HCT116 (cell line): ENCODE results near the gene ESR1. TPM values are rescaled to one million over a fixed set of nuclear protein-coding genes. Genes with fewer than 3 reads are reported as not detected.

Experiments used
- ATAC-seq: fragments of 200-7000 bp; cut with Tn5 transposase; 2 replicates; pipeline ENCODE4 v1.9.1; 2020; ENCODE audit warnings: mild to moderate bottlenecking, moderate library complexity
- BruUV-seq: library from RNA; stranded (reverse); fragments of 400-500 nt; replicated peaks from 2 replicates; lab custom pipeline; 2021; lab: Mats Ljungman, UMichigan
- CTCF ChIA-PET: fragments of 300-600 bp; sonication (Branson Sonifier 250); formaldehyde crosslinking; loops from one replicate; lab custom pipeline; 2021; ENCODE audit warnings: antibody characterized with exemption; lab: Charles Lee
- POLR2A ChIA-PET: fragments of 300-600, 350-600 bp; sonication (Branson Sonifier 250); formaldehyde crosslinking; loops from one replicate; lab custom pipeline; 2021; ENCODE audit warnings: antibody characterized with exemption; lab: Charles Lee
- RAD21 ChIA-PET, 2 experiments: fragments of 300-600 bp; sonication (Branson Sonifier 250); formaldehyde crosslinking; loops; one replicate each; lab custom pipeline; 2023; ENCODE audit warnings: low total read pairs in 2 of 2; ENCODE audit not compliant: uncharacterized antibody in 2 of 2, unreplicated experiment in 2 of 2, low non-redundant PET in 1 of 2; lab: Charles Lee
- DNase-seq: peaks from one replicate; pipeline ENCODE4 v3.0.0-alpha.2; 2010; ENCODE audit warnings: low read depth, low spot score
- H2AFZ ChIP-seq: fragments of 200-600 bp; shearing (Covaris generic), sonication (generic); 2 replicates; pipeline ENCODE4 v1.6.1; 2017; ENCODE audit warnings: low read depth, mixed run types, mixed read lengths, antibody characterized with exemption, low read length; ENCODE audit not compliant: poor library complexity, severe bottlenecking
- H3K27ac ChIP-seq: 2 replicates; pipeline ENCODE4 v1.5.1; 2012; ENCODE audit warnings: low read depth, low read length
- H3K27me3 ChIP-seq: fragments of 200-600 bp; sonication (generic); 2 replicates; pipeline ENCODE4 v1.6.1; 2016; ENCODE audit warnings: mixed run types, low read length, mixed read lengths; ENCODE audit not compliant: insufficient read depth
- H3K36me3 ChIP-seq, 2 experiments: fragments of 200-500 bp in 1 of 2; fragments of 200-600 bp in 1 of 2; sonication (Bioruptor generic) in 1 of 2; sonication (generic) in 1 of 2; 2 replicates each; pipeline versions ENCODE4 v1.5.1 to v1.6.1; 2014 to 2016; ENCODE audit warnings: low read length in 2 of 2, inconsistent platforms in 1 of 2, mixed read lengths in 1 of 2, mixed run types in 1 of 2; ENCODE audit not compliant: insufficient read depth in 2 of 2, control insufficient read depth in 1 of 2
- H3K4me1 ChIP-seq, 2 experiments: fragments of 200-600 bp in 1 of 2; sonication (generic) in 1 of 2; 2 replicates each; pipeline versions ENCODE4 v1.5.1 to v1.6.1; 2012 to 2017; ENCODE audit warnings: low read length in 2 of 2, inconsistent platforms in 1 of 2, mild to moderate bottlenecking in 1 of 2, mixed read lengths in 1 of 2, mixed run types in 1 of 2, moderate library complexity in 1 of 2; ENCODE audit not compliant: insufficient read depth in 2 of 2, control insufficient read depth in 1 of 2
- H3K4me2 ChIP-seq: fragments of 200-600 bp; sonication (generic); 2 replicates; pipeline ENCODE4 v1.6.1; 2017; ENCODE audit warnings: mixed run types, low read length, mixed read lengths
- H3K4me3 ChIP-seq, 2 experiments: fragments of 200-600 bp in 1 of 2; sonication (generic) in 1 of 2; replicated peaks in 1 of 2; 2 replicates each; pipeline ENCODE4 v1.5.1; 2011 to 2016; ENCODE audit warnings: low read length in 2 of 2, control low read depth in 1 of 2, low read depth in 1 of 2, mild to moderate bottlenecking in 1 of 2, mixed read lengths in 1 of 2, mixed run types in 1 of 2
- H3K79me2 ChIP-seq: fragments of 200-600 bp; sonication (generic); 2 replicates; pipeline ENCODE4 v1.6.1; 2017; ENCODE audit warnings: mild to moderate bottlenecking, mixed run types, low read length, moderate library complexity, mixed read lengths; ENCODE audit not compliant: insufficient read depth
- H3K9ac ChIP-seq: fragments of 200-600 bp; sonication (generic); 2 replicates; pipeline ENCODE4 v1.6.1; 2016; ENCODE audit warnings: low read length, mixed read lengths
- H3K9me2 ChIP-seq: fragments of 200-600 bp; sonication (generic), shearing (Covaris generic); 2 replicates; pipeline ENCODE4 v1.6.1; 2017; ENCODE audit warnings: mixed run types, mild to moderate bottlenecking, moderate library complexity; ENCODE audit not compliant: insufficient read depth
- H3K9me3 ChIP-seq, 2 experiments: fragments of 200-500 bp in 1 of 2; fragments of 200-600 bp in 1 of 2; sonication (Bioruptor generic) in 1 of 2; sonication (generic) in 1 of 2; 2 replicates each; pipeline ENCODE4 v1.6.1; 2014 to 2017; ENCODE audit warnings: low read length in 2 of 2, mixed read lengths in 2 of 2, inconsistent platforms in 1 of 2, low read depth in 1 of 2, mild to moderate bottlenecking in 1 of 2, mixed run types in 1 of 2, moderate library complexity in 1 of 2; ENCODE audit not compliant: control insufficient read depth in 1 of 2, insufficient read depth in 1 of 2
- H4K20me1 ChIP-seq: fragments of 200-600 bp; sonication (generic), shearing (Covaris generic); 2 replicates; pipeline ENCODE4 v1.6.1; 2017; ENCODE audit warnings: mixed run types, mild to moderate bottlenecking, moderate library complexity; ENCODE audit not compliant: insufficient read depth
- ATF3 ChIP-seq: IDR thresholded peaks from 2 replicates; pipeline ENCODE4 v1.6.1; 2012
- CBX3 ChIP-seq: IDR thresholded peaks from 2 replicates; pipeline ENCODE4 v1.6.1; 2012; ENCODE audit warnings: low read depth
- CTCF ChIP-seq, 3 experiments: fragments of 200-600 bp in 1 of 3; sonication (generic) in 1 of 3; IDR thresholded peaks in 2 of 3; conservative IDR thresholded peaks in 1 of 3; 2 replicates each; pipeline ENCODE4 v1.5.1; 2012 to 2017; ENCODE audit warnings: low read depth in 2 of 3, low read length in 2 of 3, antibody characterized with exemption in 1 of 3, borderline replicate concordance in 1 of 3, control low read depth in 1 of 3, mild to moderate bottlenecking in 1 of 3, mixed read lengths in 1 of 3, mixed run types in 1 of 3, moderate library complexity in 1 of 3; ENCODE audit not compliant: insufficient read depth in 1 of 3
- ELF1 ChIP-seq: IDR thresholded peaks from 2 replicates; pipeline ENCODE4 v1.6.1; 2012; ENCODE audit warnings: low read depth, borderline replicate concordance
- EZH2phosphoT487 ChIP-seq: fragments of 200-600 bp; IDR thresholded peaks from 2 replicates; pipeline ENCODE4 v1.6.1; 2018; ENCODE audit warnings: antibody characterized with exemption, borderline replicate concordance
- JUND ChIP-seq: IDR thresholded peaks from 2 replicates; pipeline ENCODE4 v1.6.1; 2012
- RAD21 ChIP-seq: IDR thresholded peaks from 2 replicates; pipeline ENCODE4 v1.6.1; 2012; ENCODE audit warnings: low read depth, mild to moderate bottlenecking
- REST ChIP-seq: IDR thresholded peaks from 2 replicates; pipeline ENCODE4 v1.6.1; 2012; ENCODE audit warnings: low read depth
- SIN3A ChIP-seq: IDR thresholded peaks from 2 replicates; pipeline ENCODE4 v1.6.1; 2012; ENCODE audit warnings: low read depth
- SRF ChIP-seq: IDR thresholded peaks from 2 replicates; pipeline ENCODE4 v1.6.1; 2012; ENCODE audit warnings: low read depth
- ZBTB33 ChIP-seq: IDR thresholded peaks from 2 replicates; pipeline ENCODE4 v1.6.1; 2011; ENCODE audit warnings: mild to moderate bottlenecking, low read length, moderate library complexity; ENCODE audit not compliant: insufficient replicate concordance; ENCODE audit errors: extremely low read depth
- ZFX ChIP-seq: fragments of 450-650 bp; IDR thresholded peaks from 2 replicates; pipeline ENCODE4 v1.6.1; 2017
- intact Hi-C: fragments of 100-400 bp; cut with micrococcal nuclease; formaldehyde crosslinking; loops from 2 replicates; pipeline ENCODE4 v1.10.0; 2022
- total RNA-seq: library from RNA; stranded (reverse); gene quantifications from one replicate; pipeline ENCODE4 v1.2.1, GENCODE V29; 2021; ENCODE audit not compliant: unreplicated experiment

Gene ESR1
- total RNA-seq, 1 experiment from 2014 or later, result 0.17 TPM

GRCh38 chr6:152055517-152055916, 248.0 kb downstream of the ESR1 start:
- ChIA-PET RAD21 (no interaction called here), POLR2A (no interaction called here), CTCF (no interaction called here)
- Histone ChIP-seq H3K36me3 (no peaks in the 10 kb centered on the region), H4K20me1 (no peaks in the 10 kb centered on the region), H3K27ac (no peak overlapping the region), H3K4me1 (peaks cover 0 to 14% of the 10 kb centered on the region in 2 experiments; a peak in 2 of 4 replicates), H3K4me3 (no peak overlapping the region), H3K79me2 (no peaks in the 10 kb centered on the region), H2AFZ (no peak overlapping the region), H3K9ac (no peak overlapping the region), H3K9me3 (no peaks in the 10 kb centered on the region), H3K4me2 (no peak overlapping the region), H3K27me3 (no peaks in the 10 kb centered on the region), H3K9me2 (no peaks in the 10 kb centered on the region)
- DNase-seq (no peak), ATAC-seq (no peak)
- TF ChIP-seq EZH2phosphoT487 (no peak), CTCF (IDR thresholded peaks at IDR 0.05 in 2 of 3, conservative IDR thresholded peaks at IDR 0.05 in 1 of 3; ENCODE audit: borderline replicate concordance in 1 of 3, insufficient read depth in 1 of 3, low read depth in 2 of 3, low read length in 2 of 3) (no peak), SRF (no peak), RAD21 (no peak), ELF1 (no peak)
- intact Hi-C loops, result no loop called here
- BruUV-seq, result no TSS peak

- Histone ChIP-seq H3K4me2 (no peak overlapping the region), H2AFZ (no peak overlapping the region), H3K27me3 (no peaks in the 10 kb centered on the region), H4K20me1 (no peaks in the 10 kb centered on the region), H3K79me2 (no peaks in the 10 kb centered on the region), H3K27ac (no peak overlapping the region), H3K9me2 (no peaks in the 10 kb centered on the region), H3K9me3 (no peaks in the 10 kb centered on the region), H3K4me3 (no peak overlapping the region), H3K4me1 (peaks cover 0 to 14% of the 10 kb centered on the region in 2 experiments; a peak in 2 of 4 replicates), H3K36me3 (no peaks in the 10 kb centered on the region), H3K9ac (no peak overlapping the region)
- ChIA-PET POLR2A (no interaction called here), RAD21 (no interaction called here), CTCF (no interaction called here)
- ATAC-seq (no peak), DNase-seq (no peak)
- intact Hi-C loops, result no loop called here
- BruUV-seq, result no TSS peak
- TF ChIP-seq RAD21, result no peak
- no peak for TF ChIP-seq SRF
- no peak for TF ChIP-seq ZBTB33
- no peak for TF ChIP-seq JUND
- no peak for TF ChIP-seq CBX3
- TF ChIP-seq ZFX, result no peak
- no peak for TF ChIP-seq ATF3
- TF ChIP-seq REST, result no peak
- TF ChIP-seq SIN3A, result no peak
Observed at GRCh38 chr6:152057832-152058498, 250.5 kb downstream of the ESR1 start.
